WTC11 (cell line): Measurements from ENCODE around the gene FYN. TPM values are rescaled to one million over a fixed set of nuclear protein-coding genes. Genes with fewer than 3 reads are reported as not detected.

Source experiments
- ATAC-seq: fragments of 200-7000 bp; cut with Tn5 transposase; 2 replicates; pipeline ENCODE4 v1.10.0; 2021; ENCODE audit warnings: mild to moderate bottlenecking, moderate library complexity
- CTCF ChIA-PET: fragments of 300-600 bp; sonication (Branson Sonifier 250); formaldehyde crosslinking; loops from one replicate; lab custom pipeline; 2021; ENCODE audit warnings: antibody characterized with exemption; lab: Charles Lee
- POLR2A ChIA-PET: fragments of 350-600 bp; sonication (Branson Sonifier 250); formaldehyde crosslinking; loops from one replicate; lab custom pipeline; 2021; ENCODE audit warnings: antibody characterized with exemption; lab: Charles Lee
- DNase-seq: peaks from one replicate; pipeline ENCODE4 v3.0.0; 2021; ENCODE audit warnings: low spot score
- H3K27ac Mint-ChIP-seq: 2 replicates; pipeline ENCODE4 v1.8.0; 2021; ENCODE audit warnings: mixed read lengths
- H3K27me3 Mint-ChIP-seq: 2 replicates; pipeline ENCODE4 v1.8.0; 2021; ENCODE audit warnings: low read depth, mild to moderate bottlenecking, moderate library complexity, mixed read lengths
- H3K36me3 Mint-ChIP-seq: 2 replicates; pipeline ENCODE4 v1.8.0; 2021; ENCODE audit warnings: mixed read lengths
- H3K4me1 Mint-ChIP-seq: 2 replicates; pipeline ENCODE4 v1.8.0; 2022; ENCODE audit warnings: mixed read lengths
- H3K4me3 Mint-ChIP-seq: 2 replicates; pipeline ENCODE4 v1.8.0; 2021; ENCODE audit warnings: mild to moderate bottlenecking, moderate library complexity, mixed read lengths
- H3K9me3 Mint-ChIP-seq: 2 replicates; pipeline ENCODE4 v1.8.0; 2021; ENCODE audit warnings: mixed read lengths
- AR ChIP-seq: fragments of 250-450 bp; sonication (Bioruptor Pico); IDR thresholded peaks from 2 replicates; pipeline ENCODE4 v1.9.0; 2021; ENCODE audit warnings: mild to moderate bottlenecking
- ARID4B ChIP-seq: sonication (generic); formaldehyde crosslinking; IDR thresholded peaks from 2 replicates; pipeline ENCODE4 v1.8.0; 2023; ENCODE audit warnings: missing genetic modification reagents, mild to moderate bottlenecking, borderline replicate concordance
- E2F1 ChIP-seq: sonication (generic); formaldehyde crosslinking; IDR thresholded peaks from 2 replicates; pipeline ENCODE4 v1.8.0; 2022; ENCODE audit warnings: mild to moderate bottlenecking, missing genetic modification reagents
- FOXP4 ChIP-seq: sonication (generic); formaldehyde crosslinking; IDR thresholded peaks from 2 replicates; pipeline ENCODE4 v1.8.0; 2022; ENCODE audit warnings: mild to moderate bottlenecking, missing genetic modification reagents
- HMGXB4 ChIP-seq: sonication (generic); formaldehyde crosslinking; IDR thresholded peaks from 2 replicates; pipeline ENCODE4 v1.8.1; 2023; ENCODE audit warnings: mild to moderate bottlenecking, moderate library complexity, missing genetic modification reagents
- NR3C1 ChIP-seq: sonication (generic); formaldehyde crosslinking; conservative IDR thresholded peaks from 2 replicates; pipeline ENCODE4 v1.8.1; 2023; ENCODE audit warnings: low read depth, mild to moderate bottlenecking, missing genetic modification reagents
- RORB ChIP-seq: fragments of 250-450 bp; sonication (Bioruptor Pico); IDR thresholded peaks from 2 replicates; pipeline ENCODE4 v1.9.0; 2021; ENCODE audit warnings: mild to moderate bottlenecking
- ZMAT4 ChIP-seq: fragments of 250-450 bp; sonication (Bioruptor Pico); IDR thresholded peaks from 2 replicates; pipeline ENCODE4 v1.9.0; 2021; ENCODE audit warnings: mild to moderate bottlenecking
- ZNF281 ChIP-seq: sonication (generic); formaldehyde crosslinking; IDR thresholded peaks from 2 replicates; pipeline ENCODE4 v1.8.0; 2023; ENCODE audit warnings: mild to moderate bottlenecking, missing genetic modification reagents
- ZNF396 ChIP-seq: fragments of 250-450 bp; sonication (Bioruptor Pico); IDR thresholded peaks from 2 replicates; pipeline ENCODE4 v1.8.0; 2021; ENCODE audit warnings: mild to moderate bottlenecking, moderate library complexity, borderline replicate concordance
- ZNF671 ChIP-seq: fragments of 250-450 bp; sonication (Bioruptor Pico); IDR thresholded peaks from 2 replicates; pipeline ENCODE4 v1.8.0; 2021; ENCODE audit warnings: mild to moderate bottlenecking
- total RNA-seq: library from RNA; stranded (reverse); gene quantifications from 3 replicates; pipeline ENCODE4 v1.2.3, GENCODE V29; 2021
- TF ChIP-seq, protein P1 (sequence below): sonication (generic); formaldehyde crosslinking; IDR thresholded peaks from 2 replicates; pipeline ENCODE4 v1.8.1; 2023; ENCODE audit warnings: mild to moderate bottlenecking, missing genetic modification reagents, moderate library complexity
- TF ChIP-seq, protein P2 (sequence below): sonication (generic); formaldehyde crosslinking; IDR thresholded peaks from 2 replicates; pipeline ENCODE4 v1.8.1; 2022; ENCODE audit warnings: low read depth, missing genetic modification reagents, borderline replicate concordance
- TF ChIP-seq, protein P3 (sequence below): sonication (generic); formaldehyde crosslinking; IDR thresholded peaks from 2 replicates; pipeline ENCODE4 v1.8.0; 2022; ENCODE audit warnings: mild to moderate bottlenecking, missing genetic modification reagents

FYN gene
- total RNA-seq, 1 experiment from 2014 or later = 63.9 TPM

DNA sequence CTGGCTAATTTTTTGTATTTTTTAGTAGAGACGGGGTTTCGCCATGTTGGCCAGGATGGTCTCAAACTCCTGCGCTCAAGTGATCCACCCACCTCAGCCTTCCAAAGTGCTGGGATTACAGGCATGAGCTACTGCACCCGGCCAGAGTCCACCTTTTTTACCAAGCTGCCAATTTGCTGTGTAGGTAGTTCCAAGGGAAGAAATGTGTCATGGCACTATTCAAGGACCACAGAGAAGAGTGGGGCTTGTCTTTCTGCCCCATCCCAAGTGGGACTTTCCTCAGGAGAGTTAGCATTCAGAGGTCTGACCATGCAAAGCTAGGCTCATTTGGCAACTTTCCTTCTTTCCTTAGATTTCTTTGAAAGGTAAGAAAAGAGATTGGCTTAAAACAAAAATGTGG is 155.6 kb downstream of the FYN start (continued):
- no peak for TF ChIP-seq ZNF281 (CRISPR knock-in tag)
- no peak for TF ChIP-seq HMGXB4 (CRISPR knock-in tag)
- no peak for TF ChIP-seq ARID4B
- TF ChIP-seq, all 79 proteins: peak for 0

DNA sequence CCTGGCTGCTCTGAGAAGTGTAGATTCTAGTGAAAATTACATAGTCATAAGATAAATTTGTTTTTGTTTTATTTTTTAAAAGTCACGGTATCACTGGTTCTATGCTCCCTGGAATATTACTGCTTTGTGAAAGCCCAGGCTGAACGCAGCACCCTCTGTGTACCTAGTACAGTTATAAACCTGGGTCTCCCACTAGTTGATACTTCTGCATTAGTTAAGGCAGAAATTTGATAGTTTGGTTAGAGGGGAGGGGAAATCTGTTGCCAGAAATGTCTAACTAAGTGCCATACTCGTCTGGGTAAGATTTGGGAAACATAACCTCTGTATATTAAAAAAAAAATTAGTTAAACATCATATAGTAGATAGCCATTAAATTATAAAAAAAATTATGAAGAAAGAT is 156.9 kb downstream of the FYN start:
- Mint-ChIP-seq H3K9me3 (no peaks in the 10 kb centered on the region), H3K27me3 (no peaks in the 10 kb centered on the region), H3K27ac (no peak overlapping the region), H3K4me1 (peaks cover 12% of the 10 kb centered on the region), H3K4me3 (no peak overlapping the region), H3K36me3 (no peaks in the 10 kb centered on the region)
- DNase-seq = no peak
- CTCF ChIA-PET = no interaction called here
- no peak for ATAC-seq
- POLR2A ChIA-PET = no interaction called here
- TF ChIP-seq, protein P1, sequence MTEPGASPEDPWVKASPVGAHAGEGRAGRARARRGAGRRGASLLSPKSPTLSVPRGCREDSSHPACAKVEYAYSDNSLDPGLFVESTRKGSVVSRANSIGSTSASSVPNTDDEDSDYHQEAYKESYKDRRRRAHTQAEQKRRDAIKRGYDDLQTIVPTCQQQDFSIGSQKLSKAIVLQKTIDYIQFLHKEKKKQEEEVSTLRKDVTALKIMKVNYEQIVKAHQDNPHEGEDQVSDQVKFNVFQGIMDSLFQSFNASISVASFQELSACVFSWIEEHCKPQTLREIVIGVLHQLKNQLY (CRISPR knock-in tag) = no peak
- TF ChIP-seq ZNF396 (CRISPR knock-in tag) (no peak), ZNF671 (CRISPR knock-in tag) (no peak), NR3C1 (CRISPR knock-in tag) (no peak), RORB (no peak), AR (no peak), ZMAT4 (CRISPR knock-in tag) (no peak), E2F1 (CRISPR knock-in tag) (no peak), FOXP4 (no peak)
- TF ChIP-seq, protein P2, sequence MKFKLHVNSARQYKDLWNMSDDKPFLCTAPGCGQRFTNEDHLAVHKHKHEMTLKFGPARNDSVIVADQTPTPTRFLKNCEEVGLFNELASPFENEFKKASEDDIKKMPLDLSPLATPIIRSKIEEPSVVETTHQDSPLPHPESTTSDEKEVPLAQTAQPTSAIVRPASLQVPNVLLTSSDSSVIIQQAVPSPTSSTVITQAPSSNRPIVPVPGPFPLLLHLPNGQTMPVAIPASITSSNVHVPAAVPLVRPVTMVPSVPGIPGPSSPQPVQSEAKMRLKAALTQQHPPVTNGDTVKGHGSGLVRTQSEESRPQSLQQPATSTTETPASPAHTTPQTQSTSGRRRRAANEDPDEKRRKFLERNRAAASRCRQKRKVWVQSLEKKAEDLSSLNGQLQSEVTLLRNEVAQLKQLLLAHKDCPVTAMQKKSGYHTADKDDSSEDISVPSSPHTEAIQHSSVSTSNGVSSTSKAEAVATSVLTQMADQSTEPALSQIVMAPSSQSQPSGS = no peak
- TF ChIP-seq, protein P3, sequence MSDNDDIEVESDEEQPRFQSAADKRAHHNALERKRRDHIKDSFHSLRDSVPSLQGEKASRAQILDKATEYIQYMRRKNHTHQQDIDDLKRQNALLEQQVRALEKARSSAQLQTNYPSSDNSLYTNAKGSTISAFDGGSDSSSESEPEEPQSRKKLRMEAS (CRISPR knock-in tag) = no peak
